PFSK-1 (cell line): Measurements from ENCODE around the gene GSTM2.

ENCODE experiments used
- FOXP2 ChIP-seq: optimal IDR thresholded peaks from 2 replicates; pipeline ENCODE3; 2011; ENCODE audit warnings: borderline replicate concordance, control low read depth, inconsistent platforms; ENCODE audit not compliant: insufficient read depth; ENCODE audit errors: extremely low read length, extremely low read depth
- POLR2AphosphoS5 ChIP-seq: IDR thresholded peaks from 2 replicates; pipeline ENCODE4 v1.6.1; 2012; ENCODE audit warnings: low read depth, mild to moderate bottlenecking, control low read depth, low read length, moderate library complexity
- REST ChIP-seq, 2 experiments: IDR thresholded peaks; 2 replicates each; pipeline versions ENCODE4 v1.6.1 to v1.8.0; 2011 to 2012; ENCODE audit warnings: low read depth in 2 of 2, low read length in 2 of 2, control low read depth in 1 of 2, inconsistent platforms in 1 of 2, mild to moderate bottlenecking in 1 of 2, moderate library complexity in 1 of 2; ENCODE audit not compliant: insufficient read depth in 1 of 2
- SIN3A ChIP-seq: IDR thresholded peaks from 2 replicates; pipeline ENCODE4 v1.6.1; 2012; ENCODE audit warnings: mild to moderate bottlenecking, low read length, moderate library complexity, borderline replicate concordance; ENCODE audit not compliant: insufficient read depth
- TAF1 ChIP-seq: IDR thresholded peaks from 2 replicates; pipeline ENCODE4 v1.6.1; 2012; ENCODE audit warnings: low read length, control low read depth, borderline replicate concordance; ENCODE audit not compliant: insufficient read depth

The GSTM2 gene

GRCh38 chr1:109634771-109635750, 32.8 kb upstream of the GSTM2 start:
- no peak for TF ChIP-seq POLR2AphosphoS5
- no peak for TF ChIP-seq TAF1
- no peak for TF ChIP-seq FOXP2
- no peak for TF ChIP-seq REST (IDR thresholded peaks at IDR 0.05; ENCODE audit: insufficient read depth in 1 of 2, low read depth in 2 of 2, low read length in 2 of 2)
- no peak for TF ChIP-seq SIN3A

GRCh38 chr1:109635862-109636200, 32.0 kb upstream of the GSTM2 start:
- TF ChIP-seq POLR2AphosphoS5 = no peak
- no peak for TF ChIP-seq TAF1
- no peak for TF ChIP-seq SIN3A
- no peak for TF ChIP-seq REST (IDR thresholded peaks at IDR 0.05; ENCODE audit: insufficient read depth in 1 of 2, low read depth in 2 of 2, low read length in 2 of 2)

- no peak for TF ChIP-seq SIN3A
- no peak for TF ChIP-seq REST (IDR thresholded peaks at IDR 0.05; ENCODE audit: insufficient read depth in 1 of 2, low read depth in 2 of 2, low read length in 2 of 2)
- no peak for TF ChIP-seq TAF1
- no peak for TF ChIP-seq POLR2AphosphoS5
- TF ChIP-seq FOXP2 = no peak
Observed at GRCh38 chr1:109636201-109636952, 31.5 kb upstream of the GSTM2 start.

- no peak for TF ChIP-seq TAF1
- TF ChIP-seq SIN3A = no peak
Observed at GRCh38 chr1:109637446-109637845, 30.4 kb upstream of the GSTM2 start.

GRCh38 chr1:109639063-109639840, 28.6 kb upstream of the GSTM2 start:
- no peak for TF ChIP-seq TAF1
- TF ChIP-seq SIN3A = no peak
- TF ChIP-seq POLR2AphosphoS5 = no peak
- TF ChIP-seq REST (IDR thresholded peaks at IDR 0.05; ENCODE audit: insufficient read depth in 1 of 2, low read depth in 2 of 2, low read length in 2 of 2) = no peak
